H1 (cell line): ENCODE results near the gene RAP1A. TPM values are rescaled to one million over a fixed set of nuclear protein-coding genes. Genes with fewer than 3 reads are reported as not detected.

ENCODE experiments used
- CTCF ChIA-PET: fragments of 300-600 bp; sonication (Branson Sonifier 250); formaldehyde crosslinking; loops from one replicate; lab custom pipeline; 2021; ENCODE audit not compliant: partially characterized antibody; lab: Charles Lee
- POLR2A ChIA-PET: fragments of 300-600 bp; sonication (Branson Sonifier 250); formaldehyde crosslinking; loops from one replicate; lab custom pipeline; 2021; ENCODE audit warnings: inconsistent platforms; ENCODE audit not compliant: partially characterized antibody; lab: Charles Lee
- DNase-seq, 2 experiments: peaks; one replicate each; pipeline versions ENCODE4 v3.0.0 to v3.0.0-alpha.2; 2010 to 2022; ENCODE audit warnings: low spot score in 2 of 2, low read depth in 1 of 2, mixed read lengths in 1 of 2
- FAIRE-seq: peaks from 2 replicates; lab custom pipeline; 2011; peaks lifted over from hg19 to GRCh38; lab: Jason Lieb, UNC
- H2AFZ ChIP-seq: 2 replicates; pipeline ENCODE4 v1.8.1; 2012; ENCODE audit warnings: low read length, inconsistent platforms
- H2AK5ac ChIP-seq: 2 replicates; pipeline ENCODE4 v1.6.1; 2013; ENCODE audit warnings: low read depth, low read length
- H2BK120ac ChIP-seq: replicated peaks from 2 replicates; pipeline ENCODE3; 2013; ENCODE audit warnings: low read depth, low read length, inconsistent platforms
- H2BK12ac ChIP-seq: 2 replicates; pipeline ENCODE4 v1.6.1; 2013; ENCODE audit warnings: low read depth, low read length
- H2BK15ac ChIP-seq: 2 replicates; pipeline ENCODE4 v1.6.1; 2013; ENCODE audit warnings: low read length
- H2BK20ac ChIP-seq: 2 replicates; pipeline ENCODE4 v1.6.1; 2013; ENCODE audit warnings: low read length
- H2BK5ac ChIP-seq: 2 replicates; pipeline ENCODE4 v1.6.1; 2013; ENCODE audit warnings: low read depth, low read length
- H3K14ac ChIP-seq: 2 replicates; pipeline ENCODE4 v1.6.1; 2013; ENCODE audit warnings: inconsistent platforms; ENCODE audit not compliant: insufficient read length
- H3K18ac ChIP-seq: 2 replicates; pipeline ENCODE4 v1.6.1; 2013; ENCODE audit warnings: low read length; ENCODE audit errors: extremely low read depth
- H3K23ac ChIP-seq: 2 replicates; pipeline ENCODE4 v1.6.1; 2013; ENCODE audit warnings: inconsistent platforms; ENCODE audit not compliant: insufficient read length
- H3K23me2 ChIP-seq: 2 replicates; pipeline ENCODE4 v1.6.1; 2013; ENCODE audit warnings: low read depth, low read length
- H3K27ac ChIP-seq: 2 replicates; pipeline ENCODE4 v1.6.1; 2011; ENCODE audit warnings: low read depth, low read length, inconsistent platforms
- H3K27me3 ChIP-seq, 4 experiments: replicated peaks in 1 of 4; 1 replicate in 1 of 4; 2 replicates in 3 of 4; pipeline versions ENCODE4 v1.6.1 to v1.8.1; 2011 to 2013; ENCODE audit warnings: low read length in 3 of 4, mild to moderate bottlenecking in 3 of 4, inconsistent platforms in 2 of 4, mixed read lengths in 2 of 4, moderate library complexity in 1 of 4; ENCODE audit not compliant: control insufficient read depth in 3 of 4, insufficient read depth in 3 of 4; ENCODE audit errors: extremely low read depth in 1 of 4
- H3K36me3 ChIP-seq, 4 experiments: 2 replicates each; pipeline versions ENCODE4 v1.6.1 to v1.8.1; 2011 to 2013; ENCODE audit warnings: mild to moderate bottlenecking in 4 of 4, low read length in 3 of 4, moderate library complexity in 2 of 4, control low read depth in 1 of 4, inconsistent platforms in 1 of 4; ENCODE audit not compliant: insufficient read depth in 4 of 4, control insufficient read depth in 2 of 4
- H3K4ac ChIP-seq: replicated peaks from 2 replicates; pipeline ENCODE3; 2013; ENCODE audit warnings: low read length, low read depth, mixed read lengths, inconsistent platforms; ENCODE audit not compliant: insufficient read length
- H3K4me1 ChIP-seq, 4 experiments: replicated peaks in 1 of 4; 1 replicate in 1 of 4; 2 replicates in 3 of 4; pipeline versions ENCODE4 v1.6.1 to v1.8.1; 2011 to 2013; ENCODE audit warnings: low read length in 3 of 4, inconsistent platforms in 2 of 4, mixed read lengths in 1 of 4; ENCODE audit not compliant: insufficient read depth in 4 of 4, control insufficient read depth in 3 of 4
- H3K4me2 ChIP-seq, 2 experiments: 2 replicates each; pipeline versions ENCODE4 v1.6.1 to v1.8.1; 2011 to 2013; ENCODE audit warnings: low read depth in 2 of 2, low read length in 2 of 2, control low read depth in 1 of 2, inconsistent platforms in 1 of 2, mild to moderate bottlenecking in 1 of 2; ENCODE audit not compliant: insufficient read depth in 1 of 2
- H3K4me3 ChIP-seq, 4 experiments: fragments of 200-600, 300-600 bp in 1 of 4; sonication (generic), shearing (Covaris generic), sonication (Bioruptor Twin) in 1 of 4; 2 replicates each; pipeline versions ENCODE4 v1.5.1 to v1.8.1; 2011 to 2016; ENCODE audit warnings: low read length in 4 of 4, low read depth in 3 of 4, control low read depth in 2 of 4, inconsistent platforms in 2 of 4, mild to moderate bottlenecking in 2 of 4, mixed read lengths in 1 of 4, moderate library complexity in 1 of 4; ENCODE audit not compliant: insufficient read depth in 2 of 4; ENCODE audit errors: extremely low read depth in 1 of 4
- H3K56ac ChIP-seq: replicated peaks from 2 replicates; pipeline ENCODE3; 2013; ENCODE audit warnings: low read depth, mild to moderate bottlenecking, mixed read lengths, low read length, inconsistent platforms; ENCODE audit not compliant: insufficient read length
- H3K79me1 ChIP-seq: 2 replicates; pipeline ENCODE4 v1.6.1; 2013; ENCODE audit warnings: low read depth, low read length, control low read depth
- H3K79me2 ChIP-seq, 2 experiments: 2 replicates each; pipeline versions ENCODE4 v1.6.1 to v1.8.1; 2012 to 2013; ENCODE audit warnings: low read length in 2 of 2, mild to moderate bottlenecking in 2 of 2, inconsistent platforms in 1 of 2; ENCODE audit not compliant: insufficient read depth in 2 of 2, control insufficient read depth in 1 of 2
- H3K9ac ChIP-seq, 4 experiments: replicated peaks in 1 of 4; 1 replicate in 1 of 4; 2 replicates in 3 of 4; pipeline versions ENCODE4 v1.6.1 to v1.8.1; 2011 to 2013; ENCODE audit warnings: low read depth in 3 of 4, low read length in 3 of 4, control low read depth in 2 of 4, mild to moderate bottlenecking in 2 of 4, moderate library complexity in 2 of 4, inconsistent platforms in 1 of 4; ENCODE audit errors: extremely low read depth in 1 of 4
- H3K9me3 ChIP-seq, 2 experiments: 2 replicates each; pipeline versions ENCODE4 v1.6.1 to v1.8.1; 2012 to 2013; ENCODE audit warnings: mild to moderate bottlenecking in 2 of 2, moderate library complexity in 2 of 2, control low read depth in 1 of 2, inconsistent platforms in 1 of 2, low read depth in 1 of 2, low read length in 1 of 2, mixed read lengths in 1 of 2; ENCODE audit not compliant: insufficient read depth in 2 of 2
- H4K20me1 ChIP-seq, 2 experiments: replicated peaks in 1 of 2; 2 replicates each; pipeline versions ENCODE3 to v1.8.1; 2011 to 2013; ENCODE audit warnings: inconsistent platforms in 2 of 2, low read length in 2 of 2, mild to moderate bottlenecking in 1 of 2; ENCODE audit not compliant: insufficient read depth in 2 of 2, control insufficient read depth in 1 of 2
- H4K5ac ChIP-seq: 2 replicates; pipeline ENCODE4 v1.6.1; 2013; ENCODE audit warnings: low read length, low read depth, mixed read lengths, inconsistent platforms; ENCODE audit not compliant: insufficient read length
- H4K8ac ChIP-seq: 2 replicates; pipeline ENCODE4 v1.8.0; 2013; ENCODE audit warnings: mild to moderate bottlenecking, moderate library complexity, low read length, inconsistent platforms; ENCODE audit not compliant: insufficient read depth; ENCODE audit errors: extremely low read depth
- H4K91ac ChIP-seq: replicated peaks from 2 replicates; pipeline ENCODE3; 2013; ENCODE audit warnings: low read length, mixed read lengths, inconsistent platforms; ENCODE audit not compliant: insufficient read length
- CHD7 ChIP-seq: fragments of 300-600 bp; sonication (generic); IDR thresholded peaks from 2 replicates; pipeline ENCODE4 v1.7.1; 2012; ENCODE audit warnings: low read length, moderate library complexity, mild to moderate bottlenecking, inconsistent platforms; ENCODE audit not compliant: insufficient replicate concordance
- polyA plus RNA-seq, 7 experiments: library from polyadenylated mRNA; depleted of rRNA in 3 of 7; stranded (reverse) in 5 of 7; unstranded in 2 of 7; fragments of >200 nt in 5 of 7; fragments of 200-250 nt in 2 of 7; gene quantifications; 1 replicate in 5 of 7; 2 replicates in 1 of 7; 4 replicates in 1 of 7; pipeline versions ENCODE4 v1.2.1 to v1.2.3, GENCODE V29; 2011 to 2013; ENCODE audit warnings: missing spikeins in 2 of 7, mixed read lengths in 2 of 7
- total RNA-seq: library from RNA; stranded (reverse); fragmentation: NEBNext Ultra II Directional; extraction: Animal tissue kit (Norgen Biotek cat#: 25700); gene quantifications from 2 replicates; pipeline ENCODE4 v1.2.1, GENCODE V29; 2021

RAP1A gene
- total and polyA plus RNA-seq, 2 of the 8 experiments (the other 6 are each of a cell fraction or from before 2014, with no cell fraction given) = 10.9 to 35.8 TPM

- Histone ChIP-seq H3K4me1 (no peaks in the 10 kb centered on the region), H3K9ac (no peak overlapping the region), H3K56ac (no peak overlapping the region), H4K20me1 (peaks cover 0 to 2% of the 10 kb centered on the region in 2 experiments), H2AK5ac (no peak overlapping the region), H2BK12ac (no peak overlapping the region), H3K18ac (no peak overlapping the region), H2BK15ac (no peak overlapping the region), H3K23me2 (no peaks in the 10 kb centered on the region), H4K91ac (no peak overlapping the region), H3K14ac (no peak overlapping the region), H3K79me1 (no peaks in the 10 kb centered on the region; the same call in 1 of the 2 replicates), H3K36me3 (no peaks in the 10 kb centered on the region), H3K79me2 (peaks cover 0 to 28% of the 10 kb centered on the region in 2 experiments; a peak in 2 of 4 replicates), H3K27ac (no peak overlapping the region), H3K9me3 (no peaks in the 10 kb centered on the region), H2BK120ac (no peak overlapping the region), H4K5ac (no peak overlapping the region), H3K4ac (no peak overlapping the region), H2AFZ (no peak overlapping the region), H3K27me3 (no peaks in the 10 kb centered on the region), H4K8ac (no peak overlapping the region), H2BK5ac (no peak overlapping the region), H3K23ac (no peak overlapping the region), H2BK20ac (no peak overlapping the region), H3K4me2 (no peak overlapping the region), H3K4me3 (no peak overlapping the region)
- POLR2A ChIA-PET = no interaction called here
- DNase-seq (no peak), FAIRE-seq (no peak)
- CTCF ChIA-PET = interaction anchor here (0.6 to 1.1 kb wide), 3 partner anchors 158 to 195 kb away, joined by 3 to 4 read pairs (median 3); no protein-coding TSS in a partner anchor
- TF ChIP-seq CHD7 = no peak
These were observed 45.9 kb downstream of the RAP1A start for GRCh38 chr1:111665497-111665896.
